IMR-90 (cell line): Measurements from ENCODE around the gene ALDH1A2. TPM values are rescaled to one million over a fixed set of nuclear protein-coding genes. Genes with fewer than 3 reads are reported as not detected.

Experiments
- ATAC-seq: fragments of 200-7000 bp; cut with Tn5 transposase; 2 replicates; pipeline ENCODE4 v1.9.1; 2020; ENCODE audit warnings: low read depth, mild to moderate bottlenecking, moderate library complexity
- BruUV-seq: library from RNA; stranded (reverse); fragments of 400-500 nt; replicated peaks from 2 replicates; lab custom pipeline; 2021; lab: Mats Ljungman, UMichigan
- CTCF ChIA-PET: fragments of 300-600 bp; formaldehyde crosslinking; extraction: SDS; loops from one replicate; lab custom pipeline; 2021; ENCODE audit warnings: antibody characterized with exemption; lab: Yijun Ruan, JAX
- POLR2A ChIA-PET: fragments of 300-600 bp; sonication (Branson Sonifier 250); formaldehyde crosslinking; loops from one replicate; lab custom pipeline; 2022; ENCODE audit warnings: antibody characterized with exemption; ENCODE audit not compliant: unreplicated experiment; lab: Charles Lee
- DNase-seq: peaks from one replicate; pipeline ENCODE4 v3.0.0; 2013
- H2AFZ ChIP-seq: replicated peaks from 2 replicates; pipeline ENCODE3; 2013; ENCODE audit warnings: low read length, mild to moderate bottlenecking; ENCODE audit not compliant: poor library complexity
- H2AK5ac ChIP-seq: 2 replicates; pipeline ENCODE4 v1.6.1; 2013; ENCODE audit warnings: low read depth, low read length, inconsistent platforms
- H2AK9ac ChIP-seq: replicated peaks from 2 replicates; pipeline ENCODE3; 2013; ENCODE audit warnings: mild to moderate bottlenecking, low read depth, low read length, moderate library complexity; ENCODE audit not compliant: poor library complexity
- H2BK120ac ChIP-seq: 2 replicates; pipeline ENCODE4 v1.6.1; 2013; ENCODE audit warnings: low read depth, low read length, inconsistent platforms
- H2BK15ac ChIP-seq: 3 replicates; pipeline ENCODE4 v1.6.1; 2013; ENCODE audit warnings: low read depth, low read length, inconsistent platforms
- H2BK20ac ChIP-seq: 2 replicates; pipeline ENCODE4 v1.6.1; 2013; ENCODE audit warnings: low read depth, mild to moderate bottlenecking, inconsistent platforms, low read length, moderate library complexity
- H2BK5ac ChIP-seq: 2 replicates; pipeline ENCODE4 v1.6.1; 2013; ENCODE audit warnings: mild to moderate bottlenecking, low read depth, low read length, inconsistent platforms; ENCODE audit not compliant: poor library complexity, severe bottlenecking
- H3K14ac ChIP-seq: replicated peaks from 2 replicates; pipeline ENCODE4 v1.6.1; 2013; ENCODE audit warnings: low read depth, low read length, inconsistent platforms
- H3K18ac ChIP-seq: 2 replicates; pipeline ENCODE4 v1.6.1; 2013; ENCODE audit warnings: low read depth, low read length, control low read depth
- H3K23ac ChIP-seq: 2 replicates; pipeline ENCODE4 v1.6.1; 2013; ENCODE audit warnings: low read depth, low read length, inconsistent platforms
- H3K27ac ChIP-seq: 2 replicates; pipeline ENCODE4 v1.5.1; 2013; ENCODE audit warnings: mild to moderate bottlenecking, control low read depth, low read length; ENCODE audit not compliant: insufficient read depth
- H3K27me3 ChIP-seq: 2 replicates; pipeline ENCODE4 v1.6.1; 2013; ENCODE audit warnings: low read length; ENCODE audit not compliant: control insufficient read depth, insufficient read depth
- H3K36me3 ChIP-seq: 2 replicates; pipeline ENCODE4 v1.6.1; 2013; ENCODE audit warnings: low read length, mixed read lengths; ENCODE audit not compliant: control insufficient read depth, insufficient read depth
- H3K4ac ChIP-seq: 2 replicates; pipeline ENCODE4 v1.6.1; 2013; ENCODE audit warnings: low read depth, low read length, inconsistent platforms
- H3K4me1 ChIP-seq: 2 replicates; pipeline ENCODE4 v1.6.1; 2013; ENCODE audit warnings: low read length, mixed read lengths; ENCODE audit not compliant: control insufficient read depth, insufficient read depth
- H3K4me2 ChIP-seq: 2 replicates; pipeline ENCODE4 v1.6.1; 2013; ENCODE audit warnings: low read depth, mild to moderate bottlenecking, control low read depth, low read length, moderate library complexity
- H3K4me3 ChIP-seq: 2 replicates; pipeline ENCODE4 v1.5.1; 2013; ENCODE audit warnings: low read depth, mild to moderate bottlenecking, control low read depth, low read length, moderate library complexity; ENCODE audit not compliant: insufficient read depth
- H3K56ac ChIP-seq: 2 replicates; pipeline ENCODE4 v1.6.1; 2013; ENCODE audit warnings: low read length, inconsistent platforms; ENCODE audit not compliant: insufficient read depth; ENCODE audit errors: extremely low read depth
- H3K79me1 ChIP-seq, 2 experiments: 2 replicates each; pipeline ENCODE4 v1.6.1; 2013; ENCODE audit warnings: low read length in 2 of 2, inconsistent platforms in 1 of 2, low read depth in 1 of 2
- H3K9ac ChIP-seq: 2 replicates; pipeline ENCODE4 v1.6.1; 2013; ENCODE audit warnings: low read depth, low read length, control low read depth
- H3K9me1 ChIP-seq: 2 replicates; pipeline ENCODE4 v1.6.1; 2013; ENCODE audit warnings: low read length, inconsistent platforms; ENCODE audit not compliant: insufficient read depth
- H3K9me3 ChIP-seq: 2 replicates; pipeline ENCODE4 v1.6.1; 2013; ENCODE audit warnings: low read length; ENCODE audit not compliant: control insufficient read depth, insufficient read depth
- H4K20me1 ChIP-seq: 2 replicates; pipeline ENCODE4 v1.6.1; 2013; ENCODE audit warnings: low read length, inconsistent platforms; ENCODE audit not compliant: insufficient read depth
- H4K5ac ChIP-seq: 2 replicates; pipeline ENCODE4 v1.6.1; 2013; ENCODE audit warnings: mild to moderate bottlenecking, low read depth, low read length, control low read depth
- H4K8ac ChIP-seq, 2 experiments: 2 replicates each; pipeline ENCODE4 v1.6.1; 2013; ENCODE audit warnings: low read depth in 2 of 2, low read length in 2 of 2, control low read depth in 1 of 2, inconsistent platforms in 1 of 2
- H4K91ac ChIP-seq: 2 replicates; pipeline ENCODE4 v1.6.1; 2013; ENCODE audit warnings: low read depth, low read length, inconsistent platforms; ENCODE audit not compliant: insufficient read depth
- BHLHE40 ChIP-seq: fragments of 150-350 bp; IDR thresholded peaks from 2 replicates; pipeline ENCODE4 v1.6.1; 2016; ENCODE audit warnings: mild to moderate bottlenecking, low read depth, low read length
- CEBPB ChIP-seq: IDR thresholded peaks from 2 replicates; pipeline ENCODE4 v1.6.1; 2012; ENCODE audit warnings: low read depth, low read length, improper control_type of control experiment
- CHD1 ChIP-seq: IDR thresholded peaks from 2 replicates; pipeline ENCODE4 v1.6.1; 2012; ENCODE audit warnings: low read depth, low read length, improper control_type of control experiment
- CTCF ChIP-seq: conservative IDR thresholded peaks from 2 replicates; pipeline ENCODE4 v1.5.1; 2012; ENCODE audit warnings: mild to moderate bottlenecking, low read depth, low read length, improper control_type of control experiment
- ELK1 ChIP-seq: fragments of 150-350 bp; IDR thresholded peaks from 2 replicates; pipeline ENCODE4 v1.6.1; 2016; ENCODE audit warnings: low read depth, mild to moderate bottlenecking, low read length, moderate library complexity, borderline replicate concordance
- FOS ChIP-seq: fragments of 150-350 bp; IDR thresholded peaks from 2 replicates; pipeline ENCODE4 v1.6.1; 2016; ENCODE audit warnings: low read depth, low read length
- MAFK ChIP-seq: IDR thresholded peaks from 2 replicates; pipeline ENCODE4 v1.6.1; 2012; ENCODE audit warnings: low read depth, low read length, improper control_type of control experiment
- MAZ ChIP-seq: IDR thresholded peaks from 2 replicates; pipeline ENCODE4 v1.6.1; 2012; ENCODE audit warnings: low read depth, mild to moderate bottlenecking, low read length, improper control_type of control experiment, moderate library complexity, borderline replicate concordance
- MXI1 ChIP-seq: IDR thresholded peaks from 2 replicates; pipeline ENCODE4 v1.6.1; 2012; ENCODE audit warnings: low read depth, mild to moderate bottlenecking, low read length, moderate library complexity, borderline replicate concordance
- NFE2L2 ChIP-seq: fragments of 150-350 bp; IDR thresholded peaks from 2 replicates; pipeline ENCODE4 v1.6.1; 2016; ENCODE audit warnings: low read depth, mild to moderate bottlenecking, low read length
- POLR2A ChIP-seq: IDR thresholded peaks from 2 replicates; pipeline ENCODE4 v1.6.1; 2012; ENCODE audit warnings: mild to moderate bottlenecking, low read depth, low read length
- RAD21 ChIP-seq: IDR thresholded peaks from 2 replicates; pipeline ENCODE4 v1.6.1; 2012; ENCODE audit warnings: low read length, improper control_type of control experiment
- RCOR1 ChIP-seq: IDR thresholded peaks from 2 replicates; pipeline ENCODE4 v1.6.1; 2012; ENCODE audit warnings: mild to moderate bottlenecking, low read length, improper control_type of control experiment; ENCODE audit not compliant: insufficient replicate concordance
- RFX5 ChIP-seq: IDR thresholded peaks from 2 replicates; pipeline ENCODE4 v1.8.0; 2012; ENCODE audit warnings: low read depth, mild to moderate bottlenecking, low read length, moderate library complexity
- SMC3 ChIP-seq: fragments of 150-350 bp; IDR thresholded peaks from 2 replicates; pipeline ENCODE4 v1.6.1; 2016; ENCODE audit warnings: low read depth, mild to moderate bottlenecking, antibody characterized with exemption, low read length, moderate library complexity
- USF2 ChIP-seq: fragments of 150-350 bp; IDR thresholded peaks from 2 replicates; pipeline ENCODE4 v1.6.1; 2017; ENCODE audit warnings: mild to moderate bottlenecking, antibody characterized with exemption, low read length, low read depth
- WGBS, 2 experiments: methylation state at CpG; one replicate each; pipeline versions ENCODE4 v1.1.5 to v1.1.7; 2013; ENCODE audit warnings: missing lambda C conversion rate in 2 of 2; ENCODE audit not compliant: insufficient read length in 1 of 2; ENCODE audit errors: extremely low coverage in 2 of 2; 5-methylcytosine and 5-hydroxymethylcytosine counted together
- dilution Hi-C: fragments of 300-500 bp; cut with HindIII; formaldehyde crosslinking; loops from one replicate; pipeline ENCODE4 v1.14.3; 2018; ENCODE audit warnings: low sequenced_read_pairs; ENCODE audit not compliant: unreplicated experiment
- in situ Hi-C: fragments of 300-500 bp; cut with MboI; formaldehyde crosslinking; loops from 3 replicates; pipeline ENCODE4 v1.14.3; 2019; ENCODE audit warnings: low sequenced_read_pairs, inconsistent platforms, mixed read lengths
- intact Hi-C: fragments of 100-400 bp; cut with micrococcal nuclease; formaldehyde crosslinking; loops from 2 replicates; pipeline ENCODE4 v1.10.0; 2022
- polyA plus RNA-seq, 3 experiments: library from polyadenylated mRNA; depleted of rRNA; stranded (reverse); fragments of >200 nt; gene quantifications; 2 replicates each; pipeline ENCODE4 v1.2.3, GENCODE V29; 2012; ENCODE audit warnings: low replicate concordance in 1 of 3
- total RNA-seq: library from RNA; depleted of rRNA; stranded (reverse); fragments of >200 nt; gene quantifications from 2 replicates; pipeline ENCODE4 v1.2.3, GENCODE V29; 2012

ALDH1A2 gene
- total and polyA plus RNA-seq, 2 of the 4 experiments (the other 2 are of a cell fraction), result not detected

GRCh38 chr15:57922776-57923175 is 142.7 kb downstream of the ALDH1A2 start:
- no peaks in the 10 kb centered on the region for H3K36me3 ChIP-seq
- 40% methylated on average over 1 of the region's 5 CpGs; no CpG with 5 or more reads in 1 of the 2 experiments for WGBS, 2 experiments
- in situ Hi-C loops, result no loop called here
- H3K27me3 ChIP-seq, result no peaks in the 10 kb centered on the region
- H4K20me1 ChIP-seq, result no peaks in the 10 kb centered on the region
- H3K9ac ChIP-seq, result no peak overlapping the region
- no peak overlapping the region for H3K23ac ChIP-seq
- H2AK5ac ChIP-seq, result no peak overlapping the region
- H4K91ac ChIP-seq, result no peak overlapping the region
- H2BK120ac ChIP-seq, result no peak overlapping the region
- H4K5ac ChIP-seq, result no peak overlapping the region
- ATAC-seq (no peak), DNase-seq (no peak)
- H3K4me2 ChIP-seq, result no peak overlapping the region
- no peak overlapping the region for H2BK20ac ChIP-seq
- no peak overlapping the region for H3K4ac ChIP-seq
- H3K27ac ChIP-seq, result no peak overlapping the region
- no TSS peak for BruUV-seq
- no peak overlapping the region for H3K56ac ChIP-seq
- H3K4me1 ChIP-seq, result no peaks in the 10 kb centered on the region
- H3K79me1 ChIP-seq, result no peaks in the 10 kb centered on the region
- POLR2A ChIA-PET, result no interaction called here
- no peak overlapping the region for H2BK15ac ChIP-seq
- H3K18ac ChIP-seq, result no peak overlapping the region
- H3K4me3 ChIP-seq, result no peak overlapping the region
- intact Hi-C loops, result no loop called here
- no peaks in the 10 kb centered on the region for H3K9me1 ChIP-seq
- no peaks in the 10 kb centered on the region for H3K9me3 ChIP-seq
- no peak overlapping the region for H2BK5ac ChIP-seq
- dilution Hi-C loops, result no loop called here
- no peak for TF ChIP-seq RCOR1
- TF ChIP-seq FOS, result no peak
- no peak for TF ChIP-seq MAZ
- no peak for TF ChIP-seq POLR2A
- TF ChIP-seq ELK1, result no peak
- no peak for TF ChIP-seq MAFK
- TF ChIP-seq BHLHE40, result no peak
- no peak for TF ChIP-seq NFE2L2
- TF ChIP-seq CEBPB, result no peak
- no peak for TF ChIP-seq RAD21
- no peak for TF ChIP-seq CHD1
- TF ChIP-seq MXI1, result no peak
- no peak for TF ChIP-seq SMC3
- TF ChIP-seq USF2, result no peak
- no peak for TF ChIP-seq RFX5
- TF ChIP-seq CTCF, result no peak
- CTCF ChIA-PET, result no interaction called here
- H4K8ac ChIP-seq, result no peak overlapping the region
- H2AFZ ChIP-seq, result no peak overlapping the region
- no peak overlapping the region for H2AK9ac ChIP-seq
- H3K14ac ChIP-seq, result no peak overlapping the region
